K562 treated with DMSO at 1 percent for 4 hours (cell line): Measurements from ENCODE around the gene IFT74. TPM values are rescaled to one million over a fixed set of nuclear protein-coding genes. Genes with fewer than 3 reads are reported as not detected.

Experiments used
- total RNA-seq: library from RNA; unstranded; fragments of 300-600 nt; gene quantifications from 2 replicates; pipeline ENCODE4 v1.2.3, GENCODE V29; 2022; ENCODE audit not compliant: insufficient read depth

IFT74 gene
- total RNA-seq: 3.3 and 3.8 TPM in 2 replicates

DNA sequence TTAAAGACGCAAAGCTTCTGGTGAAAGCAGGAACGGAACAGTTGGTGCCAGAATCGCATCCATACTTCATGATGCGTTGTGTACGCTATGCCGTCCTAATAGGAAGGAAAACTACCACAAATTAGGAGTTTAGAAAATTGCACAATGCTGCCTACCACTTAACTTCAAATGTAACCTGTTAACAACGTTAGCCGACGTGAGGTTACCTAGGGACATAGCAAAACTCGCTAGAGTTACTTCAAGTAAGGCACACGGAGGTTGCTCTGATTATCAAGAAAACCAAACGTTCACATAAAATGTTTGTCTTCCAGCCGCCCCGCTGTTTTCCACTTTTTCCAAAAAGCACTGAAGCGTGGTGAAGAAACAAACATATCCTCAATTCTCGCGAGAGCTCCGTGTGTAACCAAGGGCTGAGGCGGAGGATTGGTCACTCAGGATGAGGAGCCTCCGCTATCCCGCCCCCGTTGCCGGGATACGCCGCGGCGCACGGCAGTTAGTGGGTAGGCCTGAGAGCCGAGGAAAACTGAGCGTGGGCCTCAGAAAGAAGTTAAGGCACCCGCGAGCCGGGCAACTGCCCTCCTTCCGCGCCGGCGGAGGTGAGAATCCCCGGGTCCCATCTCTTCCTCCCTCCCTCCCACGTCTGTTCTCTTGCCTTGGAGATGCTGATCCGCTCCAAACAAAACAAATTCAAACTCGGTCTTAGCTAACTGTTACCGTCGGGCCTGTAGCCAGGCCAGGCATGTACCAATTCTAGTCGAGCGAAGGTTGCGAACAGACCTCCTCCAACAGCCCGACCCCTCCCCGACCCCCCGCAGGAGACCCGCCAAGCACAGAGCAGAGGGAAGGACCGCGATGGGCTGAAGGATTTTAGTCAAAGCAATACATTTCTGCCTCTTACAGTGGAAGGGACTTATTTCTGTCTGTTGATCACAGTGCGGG, at the start of gene IFT74:
Gene IFT74 (plus strand): TSS at position 492 of the 939 bp plus-strand sequence. CDS start 5,556 bp downstream, outside the sequence.

DNA sequence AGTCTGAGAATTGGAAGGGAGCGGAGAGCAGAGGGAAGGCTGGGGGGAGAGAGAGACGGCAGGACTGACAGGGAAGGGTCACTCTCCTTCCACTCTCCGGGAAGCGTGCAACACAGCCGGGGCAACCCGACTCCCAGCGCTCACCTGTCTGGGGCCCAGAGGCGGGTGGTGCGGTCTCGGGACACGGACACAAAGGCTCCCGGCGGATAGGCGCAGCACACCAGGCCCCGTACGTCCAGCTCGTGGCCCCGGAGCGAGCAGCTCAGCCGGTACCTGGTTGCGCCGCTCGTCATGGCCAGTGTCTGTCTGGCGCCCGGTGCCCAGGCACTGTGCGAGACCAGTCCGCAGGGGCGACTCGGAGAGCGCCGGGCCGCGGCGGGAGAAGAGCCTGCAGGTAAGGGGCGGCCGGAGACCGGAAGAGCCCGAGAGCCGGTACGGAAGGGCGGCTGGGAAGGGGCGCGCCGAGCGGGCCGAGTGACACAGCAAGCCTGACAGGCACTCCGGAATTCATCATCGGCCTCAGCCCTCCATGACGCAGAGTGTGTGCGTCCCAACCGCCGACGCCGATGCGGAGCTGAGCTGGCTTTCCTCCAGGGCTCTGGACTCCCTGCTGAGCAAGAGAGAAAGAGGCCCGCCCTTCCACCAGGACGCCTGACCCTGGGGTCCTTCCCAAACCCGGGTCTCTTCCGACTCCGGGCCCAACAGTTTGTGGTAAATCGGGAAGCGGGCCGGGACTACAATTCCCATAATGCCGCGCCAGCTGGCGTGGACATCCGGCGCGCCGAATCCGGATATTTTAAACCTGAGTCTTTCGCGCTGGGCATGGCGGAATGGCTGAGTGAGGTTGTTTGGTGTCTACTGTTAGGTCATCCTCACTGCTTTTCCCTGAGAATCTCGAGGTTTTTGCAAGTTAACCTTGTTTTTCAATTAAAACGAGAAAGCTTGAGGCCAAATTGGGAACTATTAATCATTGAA, 9.2 kb upstream of the IFT74 start, which contains the start of gene PLAA:
Gene PLAA (minus strand): TSS at position 490 of the 975 bp plus-strand sequence. CDS start 197 bp downstream, at position 293.

DNA sequence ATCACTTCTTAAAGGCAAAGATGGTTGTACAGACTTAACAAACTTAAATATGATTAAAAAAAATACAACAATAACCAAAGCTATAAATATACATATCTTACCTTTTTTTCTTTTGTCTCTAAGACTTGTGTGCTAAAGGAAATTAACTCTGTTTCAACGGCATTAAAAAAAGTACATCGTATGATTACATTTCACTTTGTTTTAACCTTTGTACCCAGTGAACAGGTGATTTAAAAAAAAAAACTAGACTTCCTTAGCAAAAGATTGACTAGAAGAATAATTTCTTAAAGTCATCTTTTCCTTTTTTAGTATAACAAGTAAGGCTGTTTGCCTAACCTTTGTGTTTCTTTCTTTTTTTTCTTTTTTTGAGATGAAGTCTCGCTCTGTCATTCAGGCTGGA, 49.3 kb downstream of the IFT74 start, which contains the start of gene LRRC19:
Gene LRRC19 (minus strand): TSS at position 182 of the 400 bp plus-strand sequence. CDS start 5,978 bp downstream, outside the sequence.

DNA sequence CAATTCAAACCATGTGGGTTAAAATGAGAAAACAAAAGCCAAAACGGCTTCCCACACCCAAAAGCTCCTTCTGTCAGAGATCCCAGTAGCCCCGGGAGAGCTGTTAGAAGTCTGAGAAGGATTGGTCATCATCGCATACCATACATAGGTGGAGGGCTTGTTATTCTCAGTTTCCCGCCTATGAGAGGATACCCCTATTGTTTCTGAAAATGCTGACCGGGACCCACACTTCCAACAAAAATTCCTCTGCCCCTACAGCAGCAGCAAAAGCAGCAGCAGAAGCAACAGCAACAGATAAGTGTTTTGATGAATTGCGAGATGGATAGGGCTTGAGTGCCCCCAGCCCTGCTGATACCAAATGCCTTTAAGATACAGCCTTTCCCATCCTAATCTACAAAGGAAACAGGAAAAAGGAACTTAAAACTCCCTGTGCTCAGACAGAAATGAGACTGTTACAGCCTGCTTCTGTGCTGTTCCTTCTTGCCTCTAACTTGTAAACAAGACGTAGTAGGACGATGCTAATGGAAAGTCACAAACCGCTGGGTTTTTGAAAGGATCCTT, 152.8 kb downstream of the IFT74 start, which contains the start of gene TEK:
Gene TEK (plus strand): TSS at position 245 of the 561 bp plus-strand sequence. CDS start 366 bp downstream, outside the sequence.

Other genes with a start within 250 kb of the IFT74 start
- 5.3 and 5.4 TPM in 2 replicates for gene CAAP1, start 63.6 kb upstream of the IFT74 start, total RNA-seq
- gene PLAA, start 9.2 kb upstream of the IFT74 start, total RNA-seq: 6.9 and 11.0 TPM in 2 replicates
- not detected in 2 replicates for gene LRRC19, start 49.3 kb downstream of the IFT74 start, total RNA-seq
- gene TEK, start 152.8 kb downstream of the IFT74 start, total RNA-seq: not detected in 2 replicates